ENCODE measurements around the gene PYDC1.
A peak's percentile ranks its signal among the peaks of the same experiment; 100 is the strongest.
"Not testable (repeated sequence)": the region's sequence is repeated elsewhere in the genome, so short reads cannot be mapped to it uniquely, and the experiment has no call there.

The PYDC1 gene

DNA sequence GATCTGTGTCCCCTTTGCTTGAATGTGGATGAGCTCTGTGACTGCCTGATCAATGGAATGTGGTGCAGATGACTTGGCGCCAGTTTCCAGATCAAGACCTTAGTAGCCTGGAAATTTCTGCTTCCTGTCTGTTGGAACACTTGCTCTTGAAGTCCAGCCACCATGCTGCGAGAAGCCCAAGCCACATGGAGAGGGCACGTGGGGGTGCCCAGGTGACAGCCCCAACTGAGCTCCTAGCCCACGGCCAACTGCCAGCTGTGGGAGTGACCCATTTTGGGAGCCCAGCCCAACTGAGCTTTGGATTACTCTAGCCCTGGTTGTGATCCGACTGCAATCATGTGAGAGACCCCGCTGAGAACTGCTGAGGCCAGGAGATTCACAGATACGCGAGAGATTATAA is 39.5 kb upstream of the PYDC1 start:
- TF ChIP-seq POLR2A (IDR thresholded peaks at IDR 0.05; ENCODE audit: extremely low read depth, insufficient read length), result no peak
- TF ChIP-seq, protein P1, sequence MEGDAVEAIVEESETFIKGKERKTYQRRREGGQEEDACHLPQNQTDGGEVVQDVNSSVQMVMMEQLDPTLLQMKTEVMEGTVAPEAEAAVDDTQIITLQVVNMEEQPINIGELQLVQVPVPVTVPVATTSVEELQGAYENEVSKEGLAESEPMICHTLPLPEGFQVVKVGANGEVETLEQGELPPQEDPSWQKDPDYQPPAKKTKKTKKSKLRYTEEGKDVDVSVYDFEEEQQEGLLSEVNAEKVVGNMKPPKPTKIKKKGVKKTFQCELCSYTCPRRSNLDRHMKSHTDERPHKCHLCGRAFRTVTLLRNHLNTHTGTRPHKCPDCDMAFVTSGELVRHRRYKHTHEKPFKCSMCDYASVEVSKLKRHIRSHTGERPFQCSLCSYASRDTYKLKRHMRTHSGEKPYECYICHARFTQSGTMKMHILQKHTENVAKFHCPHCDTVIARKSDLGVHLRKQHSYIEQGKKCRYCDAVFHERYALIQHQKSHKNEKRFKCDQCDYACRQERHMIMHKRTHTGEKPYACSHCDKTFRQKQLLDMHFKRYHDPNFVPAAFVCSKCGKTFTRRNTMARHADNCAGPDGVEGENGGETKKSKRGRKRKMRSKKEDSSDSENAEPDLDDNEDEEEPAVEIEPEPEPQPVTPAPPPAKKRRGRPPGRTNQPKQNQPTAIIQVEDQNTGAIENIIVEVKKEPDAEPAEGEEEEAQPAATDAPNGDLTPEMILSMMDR (IDR thresholded peaks at IDR 0.05; ENCODE audit: low read depth, low read length), result no peak
- DNase-seq (ENCODE audit: low read depth), result no peak
- no peak overlapping the region for H3K4me3 ChIP-seq (ENCODE audit: low read depth, low read length)

DNA sequence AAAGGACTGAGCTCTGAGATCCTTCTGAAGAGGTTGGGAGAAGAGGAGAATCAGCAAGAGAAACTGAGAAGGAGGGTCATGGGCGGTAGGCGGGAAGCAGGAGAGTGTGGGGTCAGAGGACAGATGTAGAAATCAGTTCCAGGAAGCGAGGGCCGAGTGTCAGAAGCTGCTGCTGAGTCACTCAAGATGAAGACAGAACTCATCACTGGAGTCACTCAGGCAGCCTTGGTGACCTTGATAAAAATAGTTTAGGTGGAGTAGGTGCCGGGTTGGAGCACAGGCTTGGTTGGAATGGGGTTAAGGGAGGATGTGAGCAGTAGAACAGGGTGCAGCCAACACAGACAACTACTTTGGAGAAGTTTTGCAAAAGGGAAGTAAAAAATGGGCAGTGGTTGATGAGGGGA is 36.7 kb upstream of the PYDC1 start:
- TF ChIP-seq, protein P2, sequence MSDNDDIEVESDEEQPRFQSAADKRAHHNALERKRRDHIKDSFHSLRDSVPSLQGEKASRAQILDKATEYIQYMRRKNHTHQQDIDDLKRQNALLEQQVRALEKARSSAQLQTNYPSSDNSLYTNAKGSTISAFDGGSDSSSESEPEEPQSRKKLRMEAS (IDR thresholded peaks at IDR 0.05; ENCODE audit: low read depth, low read length), result no peak; the same call in 1 of the 2 replicates
- TF ChIP-seq, protein P1 (IDR thresholded peaks at IDR 0.05; ENCODE audit: low read depth, low read length), result no peak
- TF ChIP-seq POLR2A (IDR thresholded peaks at IDR 0.05; ENCODE audit: extremely low read depth, insufficient read length) (no peak), MYC (IDR thresholded peaks at IDR 0.05; ENCODE audit: low read depth, low read length) (no peak)
- H3K4me3 ChIP-seq (ENCODE audit: low read depth, low read length), result no peak overlapping the region
- DNase-seq (ENCODE audit: low read depth), result peak; percentile 94

DNA sequence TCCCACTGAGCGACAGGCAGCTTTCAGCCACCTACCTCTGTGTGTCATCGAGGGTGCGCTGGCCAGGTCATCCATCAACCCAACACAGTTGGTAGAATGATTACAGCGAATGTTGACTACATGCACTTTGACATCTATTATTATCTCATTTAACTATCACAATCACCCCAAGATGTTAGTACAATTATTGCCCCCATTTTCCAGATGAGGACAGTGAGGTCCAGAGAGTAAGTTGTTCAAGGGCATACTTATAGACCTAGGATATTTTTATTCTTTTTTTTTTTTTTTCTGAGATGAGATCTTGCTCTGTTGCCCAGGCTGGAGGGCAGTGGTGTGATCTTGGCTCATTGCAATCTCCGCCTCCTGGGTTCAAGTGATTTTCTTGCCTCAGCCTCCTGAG is 34.5 kb upstream of the PYDC1 start:
- no peak for DNase-seq (ENCODE audit: low read depth)
- H3K4me3 ChIP-seq (ENCODE audit: low read depth, low read length), result no peak overlapping the region
- TF ChIP-seq, protein P2 (IDR thresholded peaks at IDR 0.05; ENCODE audit: low read depth, low read length), result no peak
- TF ChIP-seq, protein P1 (IDR thresholded peaks at IDR 0.05; ENCODE audit: low read depth, low read length), result no peak
- TF ChIP-seq MYC (IDR thresholded peaks at IDR 0.05; ENCODE audit: low read depth, low read length) (no peak), POLR2A (IDR thresholded peaks at IDR 0.05; ENCODE audit: extremely low read depth, insufficient read length) (no peak)

DNA sequence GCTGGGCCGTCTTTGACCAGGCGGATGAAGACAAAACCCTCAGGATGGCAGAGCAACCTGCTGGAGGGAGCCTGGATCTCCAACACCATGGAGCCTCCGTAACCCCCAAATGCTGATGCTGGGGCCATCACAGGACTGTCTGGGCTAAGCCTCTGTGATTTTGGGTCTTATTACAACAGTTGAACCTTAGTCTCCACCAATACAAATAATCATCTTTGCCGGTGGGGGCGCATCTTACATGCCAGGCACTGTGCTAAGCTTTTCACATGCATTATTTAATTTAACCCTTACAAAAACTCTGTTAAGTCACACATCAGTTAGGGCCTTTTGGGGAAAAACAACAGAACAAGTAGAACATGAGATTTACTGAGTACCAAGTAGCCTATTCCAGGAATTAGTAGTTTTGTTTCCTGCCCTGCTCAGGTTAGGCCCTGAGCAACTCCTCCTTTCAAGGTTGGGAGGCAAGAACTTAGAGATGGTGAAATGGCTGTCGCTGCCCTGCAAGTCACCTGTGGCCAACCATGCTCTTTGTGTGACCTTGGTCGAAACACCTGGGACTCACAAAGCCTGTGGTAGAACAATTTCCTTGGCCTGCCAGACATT is 33.9 kb upstream of the PYDC1 start:
- no peak for DNase-seq (ENCODE audit: low read depth)
- H3K4me3 ChIP-seq (ENCODE audit: low read depth, low read length), result no peak overlapping the region
- TF ChIP-seq, protein P1 (IDR thresholded peaks at IDR 0.05; ENCODE audit: low read depth, low read length), result no peak

DNA sequence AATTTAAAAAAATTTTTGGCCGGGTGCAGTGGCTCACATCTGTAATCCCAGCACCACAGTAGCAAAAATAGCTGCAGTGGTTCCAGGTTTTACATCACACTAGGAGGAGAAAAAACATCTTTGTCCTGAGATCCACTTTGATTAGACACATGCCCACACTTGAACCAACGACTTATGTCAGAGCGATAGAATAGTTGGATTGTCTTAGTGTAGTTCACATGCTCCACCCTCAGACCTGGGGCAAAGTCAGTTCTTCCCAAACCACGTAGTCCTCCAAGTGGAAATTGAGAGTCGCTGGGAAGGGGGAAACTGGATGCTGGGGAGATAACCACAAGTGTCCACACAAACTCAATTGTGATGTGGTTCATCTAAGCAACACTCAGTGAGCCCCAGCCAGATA is 31.4 kb upstream of the PYDC1 start:
- TF ChIP-seq POLR2A (IDR thresholded peaks at IDR 0.05; ENCODE audit: extremely low read depth, insufficient read length) (no peak), MYC (IDR thresholded peaks at IDR 0.05; ENCODE audit: low read depth, low read length) (no peak)
- TF ChIP-seq, protein P1 (IDR thresholded peaks at IDR 0.05; ENCODE audit: low read depth, low read length), result no peak
- TF ChIP-seq, protein P2 (IDR thresholded peaks at IDR 0.05; ENCODE audit: low read depth, low read length), result no peak
- DNase-seq (ENCODE audit: low read depth), result no peak
- no peak overlapping the region for H3K4me3 ChIP-seq (ENCODE audit: low read depth, low read length)

DNA sequence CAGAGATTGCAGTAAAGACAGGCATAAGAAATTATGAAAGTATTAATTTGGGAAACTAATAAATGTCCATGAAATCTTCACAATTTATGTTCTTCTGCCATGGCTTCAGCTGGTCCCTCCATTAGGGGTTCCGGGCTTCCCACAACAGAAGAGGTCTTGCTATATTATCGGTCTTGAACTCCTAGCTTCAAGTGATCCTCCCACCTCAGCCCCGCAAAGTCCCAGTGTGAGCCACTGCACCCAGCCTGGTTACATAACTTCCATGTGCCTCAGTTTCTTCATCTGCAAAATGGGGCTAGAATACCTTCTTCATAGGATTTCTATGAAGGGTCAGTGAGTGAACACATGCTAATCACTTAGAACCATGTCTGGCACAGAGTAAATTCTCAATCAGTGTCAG is 29.4 kb upstream of the PYDC1 start:
- DNase-seq (ENCODE audit: low read depth), result no peak
- H3K4me3 ChIP-seq (ENCODE audit: low read depth, low read length), result no peak overlapping the region
- no peak for TF ChIP-seq POLR2A (IDR thresholded peaks at IDR 0.05; ENCODE audit: extremely low read depth, insufficient read length)

DNA sequence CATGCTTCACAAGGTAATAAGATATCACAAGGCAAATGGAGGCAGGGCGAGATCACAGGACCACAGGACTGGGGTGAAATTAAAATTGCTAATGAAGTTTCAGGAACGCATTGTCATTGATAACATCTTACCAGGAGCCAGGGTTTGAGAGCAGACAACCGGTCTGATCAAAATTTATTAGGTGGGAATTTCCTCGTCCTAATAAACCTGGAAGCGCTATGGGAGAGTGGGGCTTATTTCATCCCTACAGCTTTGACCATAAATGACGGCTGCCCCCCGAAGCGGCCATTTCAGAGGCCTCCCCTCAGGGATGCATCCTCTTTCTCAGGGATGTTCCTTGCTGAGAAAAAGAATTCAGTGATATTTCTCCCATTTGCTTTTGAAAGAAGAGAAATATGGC is 28.7 kb upstream of the PYDC1 start:
- DNase-seq (ENCODE audit: low read depth); H3K4me3 ChIP-seq (ENCODE audit: low read depth, low read length): not testable (repeated sequence)

Measured in NB4 (cell line).